AG08395 (cell line): ENCODE measurements around the gene BAZ1A.

Experiments
- DNase-seq: peaks from one replicate; pipeline ENCODE4 v3.0.0; 2012; ENCODE audit warnings: mixed read lengths, low spot score

The BAZ1A gene

GRCh38 chr14:34875031-34875922 is at the start of gene BAZ1A:
Gene BAZ1A (minus strand): TSS chr14:34875360. CDS start chr14:34874604, 756 bp downstream.
- peak; percentile 86 for DNase-seq

- no peak for DNase-seq
These were observed 45.2 kb upstream of the BAZ1A start for GRCh38 chr14:34920339-34920738.

GRCh38 chr14:34913619-34914018 is 38.5 kb upstream of the BAZ1A start:
- DNase-seq = no peak

GRCh38 chr14:34912966-34913365 is 37.8 kb upstream of the BAZ1A start:
- no peak for DNase-seq

- DNase-seq = no peak
These were observed 37.0 kb upstream of the BAZ1A start for GRCh38 chr14:34912182-34912581.

GRCh38 chr14:34911209-34912150 is 36.3 kb upstream of the BAZ1A start:
- DNase-seq = peak; percentile 54

GRCh38 chr14:34906287-34906686 is 31.1 kb upstream of the BAZ1A start:
- no peak for DNase-seq

GRCh38 chr14:34895277-34895676 is 20.1 kb upstream of the BAZ1A start:
- no peak for DNase-seq

- no peak for DNase-seq
These were observed 15.8 kb upstream of the BAZ1A start for GRCh38 chr14:34890937-34891336.

GRCh38 chr14:34888186-34888585 is 13.0 kb upstream of the BAZ1A start:
- DNase-seq = no peak

GRCh38 chr14:34883954-34884353 is 8.8 kb upstream of the BAZ1A start:
- no peak for DNase-seq

- DNase-seq = peak; percentile 27
These were observed 652 bp downstream of the BAZ1A start for GRCh38 chr14:34874386-34875030.

GRCh38 chr14:34873589-34874385 is 1.4 kb downstream of the BAZ1A start:
- DNase-seq = peak; percentile 66

- peak; percentile 27 for DNase-seq
These were observed 2.2 kb downstream of the BAZ1A start for GRCh38 chr14:34872822-34873588.

GRCh38 chr14:34867199-34867598 is 8.0 kb downstream of the BAZ1A start:
- no peak for DNase-seq

- no peak for DNase-seq
These were observed 9.1 kb downstream of the BAZ1A start for GRCh38 chr14:34865889-34866574.

- DNase-seq = no peak
These were observed 11.3 kb downstream of the BAZ1A start for GRCh38 chr14:34863844-34864243.

- DNase-seq = no peak
These were observed 16.4 kb downstream of the BAZ1A start for GRCh38 chr14:34858765-34859164.

- no peak for DNase-seq
These were observed 17.3 kb downstream of the BAZ1A start for GRCh38 chr14:34857689-34858449.
